Left hindlimb (tissue), 1 donor: ENCODE results near the gene MRGPRF.
"Not testable (repeated sequence)": the region's sequence is repeated elsewhere in the genome, so short reads cannot be mapped to it uniquely, and the experiment has no call there.

ENCODE experiments used
- DNase-seq: peaks from one replicate; pipeline ENCODE4 v3.0.0-alpha.2; 2018

Gene MRGPRF

DNA sequence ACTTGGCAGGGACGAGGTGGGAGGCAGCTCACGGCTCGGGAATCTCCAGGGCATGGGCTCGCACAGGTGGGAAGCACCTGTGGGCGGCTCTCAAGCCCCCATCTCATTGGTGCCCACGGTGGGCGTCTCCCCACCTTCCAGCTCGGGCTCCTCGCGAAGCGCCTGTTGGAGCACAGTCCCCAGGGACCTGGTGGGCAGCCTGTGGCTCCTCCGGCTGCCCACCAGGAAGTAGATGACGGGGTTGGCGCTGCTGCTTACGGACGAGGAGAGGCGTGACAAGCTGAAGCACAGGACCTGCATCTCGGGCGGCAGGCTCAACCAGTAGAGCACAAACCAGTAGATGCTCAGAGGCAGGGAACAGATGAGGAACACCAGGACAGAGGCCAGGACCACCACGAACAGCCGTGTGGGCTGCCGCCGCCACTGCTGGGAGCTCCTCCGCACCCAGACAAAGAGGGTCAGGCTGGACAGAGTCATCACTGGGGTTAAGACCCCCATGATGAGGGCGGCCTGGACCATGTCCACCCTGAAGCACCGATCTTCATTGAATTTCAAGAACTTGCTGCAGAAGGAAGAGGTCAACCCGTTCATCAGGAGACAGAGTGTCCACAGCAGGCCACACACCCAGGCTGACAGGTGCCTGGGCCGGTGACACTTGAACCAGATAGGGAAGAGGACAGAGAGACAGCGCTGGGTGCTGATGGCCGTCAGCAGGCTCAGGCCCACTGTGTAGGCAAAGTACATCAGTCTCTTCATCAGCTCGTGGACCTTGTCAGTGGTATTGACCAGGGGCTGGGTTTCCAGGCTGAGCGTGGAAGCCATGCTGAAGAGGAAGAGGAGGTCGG, 32.9 kb downstream of the MRGPRF start:
- DNase-seq = no peak

DNA sequence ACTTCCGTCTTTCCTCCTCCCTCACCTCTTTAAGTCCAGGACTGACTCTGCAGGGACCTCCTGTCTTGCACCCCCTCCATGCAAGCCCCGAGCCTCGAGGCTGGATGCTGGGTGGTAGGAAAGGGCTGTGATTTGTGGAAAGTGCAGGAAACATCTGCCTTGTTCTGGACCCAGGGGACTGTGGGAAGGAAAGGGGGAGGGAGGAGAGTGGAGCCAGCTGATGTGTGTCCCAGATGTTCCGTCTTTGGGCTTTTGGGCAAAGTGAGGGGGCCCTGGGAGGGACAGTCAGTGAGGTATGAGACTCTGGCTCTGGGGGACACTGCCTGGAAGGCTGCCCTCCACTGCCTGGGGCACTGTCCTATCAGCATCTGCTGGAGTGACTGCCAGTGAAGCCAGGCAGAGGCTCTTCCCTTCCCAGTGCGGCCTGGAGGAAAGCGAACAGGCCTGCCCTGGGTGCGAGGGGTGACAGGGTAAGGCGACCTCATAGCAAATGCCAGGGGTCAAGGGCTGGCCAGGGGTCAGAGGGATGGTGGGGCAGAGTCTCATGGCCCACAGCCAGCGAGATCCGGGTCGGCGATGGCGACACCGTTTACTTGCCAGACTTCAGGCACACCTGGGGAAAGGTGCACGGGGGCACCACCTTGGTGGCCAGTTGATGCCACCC, 34.0 kb downstream of the MRGPRF start:
- DNase-seq = peak; percentile 74

DNA sequence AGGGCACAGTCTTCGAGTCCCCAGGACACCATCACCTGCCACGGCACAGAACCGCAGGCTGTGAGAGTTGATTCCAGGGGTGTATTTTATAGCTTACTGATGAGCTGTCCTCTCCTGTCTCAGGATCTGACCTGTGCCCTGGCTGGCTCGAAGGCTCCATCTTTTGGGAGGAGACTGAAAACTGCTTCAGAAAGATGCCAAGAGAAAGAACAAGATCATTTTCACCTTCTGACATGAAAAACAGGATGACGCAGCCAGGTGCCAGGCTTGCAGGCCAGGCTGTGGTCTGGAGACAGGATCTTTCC, 34.5 kb downstream of the MRGPRF start:
- no peak for DNase-seq

DNA sequence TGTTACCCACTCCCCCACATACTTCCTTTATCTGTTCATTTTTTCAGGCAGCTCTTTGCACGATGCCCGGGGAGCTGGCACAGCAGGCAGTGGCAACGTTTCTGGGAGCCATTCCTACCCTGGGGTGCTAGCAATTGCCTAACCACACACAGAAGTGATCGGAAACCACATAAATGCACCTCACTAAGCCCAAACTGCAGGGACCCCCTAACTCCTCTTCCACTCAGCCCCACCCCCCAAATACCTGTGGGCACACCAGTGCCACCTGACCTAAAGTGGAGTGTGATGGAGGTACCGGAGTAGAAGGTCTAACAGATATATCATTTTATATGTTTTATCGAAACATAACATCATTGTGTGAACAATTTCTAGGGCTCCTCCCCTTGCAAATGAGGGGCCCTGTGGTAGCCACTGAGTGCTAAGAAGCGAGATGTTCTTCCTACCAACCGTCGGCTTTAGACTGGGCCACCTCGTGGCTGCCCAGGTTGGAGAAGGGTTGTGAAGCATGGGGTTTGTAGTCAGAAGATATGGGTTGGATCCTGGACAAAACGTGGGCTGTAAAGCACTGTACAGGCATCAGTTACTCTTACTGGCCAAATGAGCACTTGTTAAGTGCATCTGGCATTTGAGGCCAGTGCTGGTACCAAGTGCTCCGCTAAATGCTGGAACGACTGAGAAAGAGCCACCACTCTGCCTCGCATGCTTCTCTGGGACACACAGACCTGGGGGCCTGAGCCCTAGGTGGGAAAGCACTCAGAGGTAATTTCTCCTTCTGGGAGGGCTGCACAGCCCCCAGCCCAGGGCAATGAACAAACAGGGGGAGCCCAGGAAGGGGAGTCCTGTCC, 35.0 kb downstream of the MRGPRF start:
- DNase-seq = no peak

DNA sequence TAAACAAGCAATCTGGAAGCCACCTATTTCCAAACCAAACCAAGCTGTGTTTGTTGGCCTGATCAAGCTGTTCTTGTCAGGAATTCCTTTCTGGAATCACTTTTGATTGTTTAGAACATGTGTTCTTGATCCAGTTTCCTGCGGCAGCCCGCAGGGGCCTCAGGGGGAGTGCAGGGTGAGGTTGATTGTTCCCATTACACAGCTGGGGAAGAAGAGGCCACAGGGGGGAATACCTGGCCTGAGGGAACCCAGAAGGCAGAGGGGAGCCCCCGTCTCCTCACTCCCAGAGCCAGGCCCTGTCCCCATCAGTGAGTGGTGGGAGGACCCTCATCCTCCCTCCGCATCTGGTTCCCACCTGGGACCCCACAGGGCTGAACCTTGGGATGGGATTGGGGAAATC, 36.5 kb downstream of the MRGPRF start:
- no peak for DNase-seq

DNA sequence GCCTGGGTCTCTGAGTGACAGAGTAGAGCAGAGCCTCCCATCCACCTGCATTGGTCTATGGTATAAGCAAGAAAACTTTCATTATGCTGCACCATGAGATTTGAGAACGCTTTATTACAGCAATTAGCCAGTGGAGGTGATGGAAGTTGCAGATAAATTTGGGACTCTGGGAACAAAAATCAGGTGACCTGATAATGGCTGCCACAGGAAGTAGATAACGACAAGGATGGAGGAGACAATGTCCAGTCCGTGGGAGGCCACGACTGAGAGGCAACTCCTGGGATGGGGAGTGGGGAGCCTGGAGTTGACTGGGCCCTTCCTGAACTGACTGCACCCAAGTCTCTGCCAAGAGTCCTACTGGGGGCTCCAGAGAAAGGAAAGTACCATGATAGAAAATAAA, 37.0 kb downstream of the MRGPRF start:
- no peak for DNase-seq

DNA sequence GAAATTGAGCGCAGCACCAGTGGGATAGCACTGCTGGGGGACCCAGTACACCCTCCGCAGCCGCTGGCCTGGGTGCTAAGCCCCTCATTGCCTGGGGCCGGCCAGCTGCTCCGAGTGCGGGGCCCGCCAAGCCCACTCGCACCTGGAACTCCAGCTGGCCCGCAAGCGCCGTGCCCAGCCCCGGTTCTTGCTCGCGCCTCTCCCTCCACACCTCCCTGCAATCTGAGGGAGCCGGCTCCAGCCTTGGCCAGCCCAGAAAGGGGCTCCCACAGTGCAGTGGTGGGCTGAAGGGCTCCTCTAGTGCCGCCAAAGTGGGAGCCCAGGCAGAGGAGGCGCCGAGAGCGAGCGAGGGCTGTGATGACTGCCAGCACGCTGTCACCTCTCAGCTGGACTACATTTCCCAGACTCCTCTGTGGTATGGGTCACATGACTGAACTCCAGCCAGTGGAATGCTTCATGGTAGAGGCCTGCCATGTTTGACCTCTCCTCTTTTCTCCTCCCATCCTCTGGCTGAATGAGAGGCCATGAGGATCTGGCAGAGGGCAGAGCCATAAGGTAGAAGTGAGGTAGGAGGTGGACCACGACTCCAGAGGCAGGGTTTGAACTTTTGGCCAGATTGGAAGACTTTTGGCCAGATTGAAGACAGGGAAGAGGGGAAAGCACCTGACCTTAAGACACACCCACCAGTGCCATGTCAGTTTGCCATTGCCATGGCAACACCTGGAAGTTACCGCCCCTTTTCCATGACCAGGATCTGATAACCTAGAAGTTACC, 38.4 kb downstream of the MRGPRF start:
- no peak for DNase-seq

DNA sequence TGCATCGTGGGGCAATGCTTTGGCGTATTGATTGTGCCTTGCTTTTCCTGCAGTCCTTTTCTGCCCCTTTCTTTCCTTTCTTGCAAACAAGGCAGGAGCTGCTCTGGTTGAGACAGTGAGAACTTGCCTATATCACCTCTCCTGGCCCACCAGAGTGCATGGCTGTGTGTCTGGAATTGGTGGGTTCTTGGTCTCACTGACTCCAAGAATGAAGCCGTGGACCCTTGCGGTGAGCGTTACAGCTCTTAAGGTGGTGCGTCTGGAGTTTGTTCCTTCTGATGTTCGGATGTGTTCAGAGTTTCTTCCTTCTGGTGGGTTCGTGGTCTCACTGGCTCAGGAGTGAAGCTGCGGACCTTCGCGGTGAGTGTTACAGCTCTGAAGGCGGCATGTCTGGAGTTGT, 39.3 kb downstream of the MRGPRF start:
- not testable (repeated sequence) for DNase-seq

DNA sequence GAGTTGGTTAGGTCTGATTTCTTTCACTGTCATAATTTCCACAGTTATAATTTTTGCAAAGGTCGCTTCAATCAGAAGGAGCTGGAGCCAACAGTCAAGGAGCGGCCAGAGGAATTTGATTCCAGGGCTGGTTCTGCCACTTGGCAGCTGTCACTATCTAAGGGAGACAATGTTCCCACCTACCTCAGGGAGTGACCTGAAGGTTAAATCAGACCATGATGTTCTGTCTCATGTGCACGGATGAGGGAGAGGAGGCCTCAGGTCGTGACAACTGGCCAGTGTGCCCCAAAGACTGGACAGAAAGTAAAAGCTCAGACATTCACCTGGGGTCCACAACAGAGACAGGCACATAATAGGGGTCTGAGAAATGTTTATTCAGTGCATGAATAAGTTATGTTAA, 39.8 kb downstream of the MRGPRF start:
- no peak for DNase-seq

DNA sequence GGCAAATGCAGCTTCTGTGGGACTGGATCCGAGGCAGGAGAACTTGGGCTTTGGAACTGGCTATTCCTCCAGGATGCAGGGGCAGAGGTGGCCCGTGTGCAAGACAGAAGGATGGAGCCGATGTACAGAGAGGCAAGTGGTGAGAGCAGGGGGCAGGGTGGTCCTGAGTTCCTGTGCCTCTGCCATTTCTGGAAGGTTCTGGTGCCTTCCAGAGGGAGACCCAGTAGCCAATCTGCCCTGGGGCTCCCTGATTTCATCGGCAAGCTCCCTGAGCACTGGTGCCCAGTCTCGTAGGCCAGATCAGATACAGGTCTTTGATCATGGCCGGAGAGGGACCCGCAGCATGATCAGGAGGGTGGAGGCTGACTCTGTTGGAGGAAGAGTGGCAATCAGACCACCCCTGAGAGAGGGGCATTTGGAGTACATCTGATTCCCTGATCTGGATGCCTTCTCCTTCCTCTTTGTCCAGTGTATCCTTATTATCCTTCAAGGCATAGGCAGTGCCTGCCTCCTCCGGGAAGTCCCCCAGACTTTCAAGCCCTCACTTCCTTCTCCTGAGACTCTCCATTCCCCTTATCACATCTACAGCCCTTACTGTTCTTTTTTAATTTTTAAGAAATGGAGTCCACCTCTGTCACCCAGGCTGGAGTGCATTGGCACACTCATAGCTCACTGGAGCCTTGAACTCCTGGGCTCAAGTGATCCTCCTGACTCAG, 42.0 kb downstream of the MRGPRF start:
- no peak for DNase-seq

DNA sequence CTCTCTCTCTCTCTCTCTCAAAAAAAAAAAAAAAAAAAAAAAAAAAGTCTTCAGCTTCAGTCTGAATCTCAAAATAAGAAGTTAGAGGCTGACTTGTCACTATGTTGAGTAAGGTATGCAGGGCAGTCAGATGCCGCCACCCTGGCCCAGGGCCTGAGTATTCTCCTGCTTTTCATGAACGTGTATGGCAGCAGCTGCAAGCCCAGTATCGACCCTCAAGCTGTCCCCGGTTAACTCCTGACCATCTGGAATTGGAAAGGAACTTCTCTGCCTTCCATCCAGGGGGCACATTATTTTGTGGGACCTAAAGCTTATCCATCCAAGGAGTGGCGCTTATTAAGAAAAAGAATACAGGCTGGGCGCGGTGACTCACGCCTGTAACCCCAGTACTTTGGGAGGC, 43.7 kb downstream of the MRGPRF start:
- DNase-seq = no peak

DNA sequence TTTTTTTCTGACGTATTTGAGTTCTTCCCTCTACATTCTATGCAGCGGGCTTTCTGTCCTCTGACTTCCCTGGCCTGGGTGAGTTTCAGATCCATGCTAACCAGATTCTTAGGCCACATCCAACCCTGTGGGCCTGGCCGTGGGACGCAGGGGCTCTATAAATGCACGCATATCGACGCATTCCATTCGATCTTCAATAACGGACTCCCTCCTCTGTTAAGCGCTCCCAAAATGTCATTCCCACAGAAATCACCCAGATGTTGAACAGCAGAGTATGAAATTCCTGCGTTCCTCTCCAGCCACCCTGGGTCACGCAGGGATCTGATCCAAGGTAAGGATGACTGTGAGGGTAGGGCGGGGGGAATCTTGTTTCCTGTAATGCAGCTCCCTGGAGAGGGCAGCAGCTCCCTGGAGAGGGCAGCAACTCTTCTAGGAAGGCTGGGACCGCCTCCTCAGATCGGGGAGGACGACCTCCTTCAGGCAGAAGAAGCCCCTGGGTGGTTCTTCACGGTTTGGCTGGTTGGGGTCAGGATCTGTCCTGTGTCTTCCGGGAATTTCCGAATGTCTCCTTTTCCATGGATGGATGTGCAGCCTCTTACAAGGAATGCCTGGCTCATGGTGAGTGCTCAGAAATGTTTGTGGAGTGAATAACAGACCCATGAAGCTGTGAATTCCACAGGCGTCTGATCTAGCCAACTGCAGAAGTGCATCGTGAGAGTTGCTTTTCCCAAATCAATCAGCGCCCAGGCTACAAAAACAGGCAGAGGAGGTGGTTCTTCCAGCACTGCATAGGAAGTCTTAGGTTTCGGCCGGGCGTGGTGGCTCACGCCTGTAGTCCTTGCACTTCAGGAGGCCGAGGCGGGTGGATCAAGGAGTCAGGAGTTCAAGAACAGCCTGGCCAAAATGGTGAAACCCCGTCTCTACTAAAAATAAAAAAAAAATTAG, 44.5 kb downstream of the MRGPRF start:
- DNase-seq = no peak

DNA sequence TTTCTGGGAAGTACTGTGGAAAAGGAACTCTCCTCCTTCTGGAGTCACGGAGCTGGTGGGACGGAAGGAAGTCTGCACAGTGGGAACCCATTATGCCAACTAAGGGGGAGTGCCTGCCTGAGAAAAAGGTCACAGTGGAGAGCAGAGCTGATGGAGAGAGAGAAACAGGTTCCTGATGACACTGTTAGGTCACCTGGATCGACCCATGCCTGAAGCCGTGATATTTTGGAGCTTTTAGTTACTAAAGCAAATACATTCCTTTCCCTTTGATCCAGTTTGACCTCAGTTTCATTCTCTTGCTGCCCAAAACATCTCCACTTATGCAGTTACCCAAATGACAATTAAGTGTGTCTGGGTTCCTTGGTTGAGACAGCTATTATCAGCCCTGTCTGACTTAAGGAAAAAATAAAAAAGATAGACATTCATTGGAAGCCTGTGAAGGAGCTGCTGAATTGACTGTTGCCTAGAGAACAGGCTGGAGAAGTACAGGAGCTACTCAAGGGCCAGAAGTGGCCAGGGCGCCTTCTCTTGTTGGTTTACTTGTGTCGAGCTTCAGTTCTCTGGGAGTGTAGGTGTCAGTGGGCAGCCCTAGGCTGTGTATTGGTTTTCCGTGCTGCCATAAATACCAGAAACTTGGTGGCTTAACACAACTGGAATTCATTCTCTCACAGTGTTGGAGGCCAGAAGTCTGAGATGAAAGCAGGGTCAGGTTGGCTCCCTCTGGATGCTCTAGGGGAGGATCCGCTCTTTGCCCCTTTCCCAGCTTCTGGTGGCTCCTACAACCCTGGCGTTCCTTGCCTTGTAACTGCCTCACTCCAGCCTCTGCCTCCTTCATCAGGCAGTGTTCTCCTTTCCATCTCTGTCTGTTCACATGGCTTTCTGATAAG, 45.9 kb downstream of the MRGPRF start:
- DNase-seq = no peak

DNA sequence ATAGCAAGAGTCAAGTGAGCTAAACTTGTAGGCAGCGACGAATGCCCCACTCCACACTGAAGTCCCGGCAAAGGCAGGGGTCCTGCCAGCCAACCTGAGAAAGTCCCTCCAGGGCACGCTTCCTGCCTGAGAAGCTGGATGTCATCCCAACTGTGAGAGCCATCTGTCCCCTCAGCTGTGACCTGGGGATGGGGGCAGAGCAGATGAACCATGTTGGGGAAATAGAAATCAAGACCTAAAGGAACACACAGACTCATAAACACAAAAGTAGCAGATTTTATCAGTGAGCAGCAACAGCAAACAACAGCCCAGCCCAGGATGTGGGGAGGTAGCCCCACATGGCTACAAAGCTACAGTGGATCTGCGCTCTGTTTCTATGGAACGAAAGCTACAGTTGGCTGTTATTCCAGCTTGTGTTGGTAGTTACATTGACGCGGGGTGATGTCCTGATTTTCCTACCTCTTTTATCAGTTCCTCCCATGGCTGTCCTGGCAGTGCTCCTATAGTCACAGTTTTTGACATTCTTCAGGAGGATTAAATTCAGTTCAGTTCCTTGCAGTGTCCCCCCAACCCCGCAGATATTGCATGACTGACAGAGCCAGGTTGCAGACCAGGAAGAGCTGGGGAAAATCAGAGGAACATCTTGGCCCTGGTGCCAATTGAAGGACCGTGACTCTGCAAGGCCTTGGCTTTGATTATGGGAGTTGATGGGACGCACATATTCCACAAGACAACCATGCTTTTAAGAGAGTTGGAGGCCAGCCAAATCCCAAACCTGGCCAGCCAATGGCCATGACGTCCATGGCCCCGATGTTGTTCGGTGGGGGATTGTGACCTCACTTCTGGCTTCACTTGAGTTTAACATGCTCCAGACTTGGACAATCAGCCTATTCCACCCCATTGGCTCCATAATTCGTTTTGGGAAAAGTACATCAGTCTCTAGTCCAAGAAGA, 46.9 kb downstream of the MRGPRF start:
- peak; percentile 69 for DNase-seq

DNA sequence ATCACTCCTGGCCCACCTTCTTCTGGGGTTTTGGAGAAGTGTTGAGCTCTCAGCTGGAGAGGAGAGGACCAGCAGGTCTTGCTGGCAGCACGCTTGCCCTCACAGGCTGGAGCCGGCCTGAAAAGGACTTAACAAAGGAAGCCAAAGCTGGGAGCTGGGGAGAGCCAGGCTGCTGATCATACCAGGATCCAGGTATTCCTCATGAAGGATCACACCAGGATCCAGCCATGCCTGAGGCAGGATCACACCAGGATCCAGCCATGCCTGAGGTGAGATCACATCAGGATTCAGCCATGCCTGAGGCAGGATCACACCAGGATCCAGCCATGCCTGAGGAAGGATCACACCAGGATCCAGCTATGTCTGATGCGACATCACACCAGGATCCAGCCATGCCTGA, 49.3 kb downstream of the MRGPRF start:
- DNase-seq = no peak

DNA sequence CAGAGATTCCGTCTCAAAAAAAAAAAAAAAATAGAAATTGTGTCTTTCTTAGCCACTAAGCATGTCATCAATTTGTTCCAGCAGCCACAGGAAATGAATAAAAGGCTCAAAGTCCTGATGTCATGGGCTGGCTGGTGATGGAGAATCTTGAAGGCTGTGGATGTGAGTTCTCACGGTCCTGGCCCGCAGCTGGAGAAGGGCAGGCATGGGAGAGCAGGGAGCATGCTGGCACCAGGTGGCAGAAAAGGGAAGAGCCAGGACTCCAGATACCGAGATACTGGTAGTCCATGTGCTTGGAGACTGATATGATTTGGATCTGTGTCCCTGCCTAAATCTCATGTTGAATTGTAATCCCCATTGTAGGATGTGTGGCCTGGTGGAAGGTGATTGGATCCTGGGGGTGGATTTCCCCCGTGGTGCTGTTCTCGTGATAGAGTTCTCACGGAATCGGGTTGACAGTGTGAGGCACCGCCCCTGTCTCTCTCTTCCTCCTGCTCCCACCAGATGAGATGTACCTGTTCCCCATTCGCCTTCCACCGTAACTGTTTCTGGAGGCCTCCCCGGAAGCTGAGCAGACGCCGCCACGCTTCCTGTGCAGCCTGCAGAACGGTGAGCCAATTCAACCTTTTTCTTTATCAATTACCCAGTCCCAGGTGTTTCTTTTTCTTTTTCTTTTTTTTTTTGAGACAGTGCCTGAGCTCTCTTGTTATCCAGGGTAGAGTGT, 50.4 kb downstream of the MRGPRF start:
- DNase-seq = peak; percentile 32

DNA sequence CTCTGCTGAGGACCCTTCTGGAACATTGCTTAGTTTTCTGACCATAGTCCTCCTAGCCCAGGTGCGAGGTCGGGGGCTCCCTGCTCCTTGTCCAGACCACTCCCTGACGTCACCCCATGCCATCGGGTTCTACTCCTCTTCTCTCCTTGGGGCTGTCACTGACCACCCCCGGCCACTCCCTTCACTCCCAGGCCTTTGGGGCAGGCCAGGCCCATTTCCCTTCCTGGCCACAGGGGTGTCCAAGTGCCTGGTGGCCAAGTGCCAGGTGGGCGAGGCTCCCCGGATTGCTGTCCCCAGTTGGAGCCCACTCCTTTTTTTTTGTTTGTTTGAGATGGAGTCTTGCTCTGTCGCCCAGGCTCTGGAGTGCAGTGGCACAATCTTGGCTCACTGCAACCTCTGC, 51.8 kb downstream of the MRGPRF start:
- peak; percentile 12 for DNase-seq
